T1000 (cell line): ENCODE measurements around the gene PCDHA13.
"Not testable (repeated sequence)": the region's sequence is repeated elsewhere in the genome, so short reads cannot be mapped to it uniquely, and the experiment has no call there.

Source experiments
- DNase-seq: peaks from one replicate; lab custom pipeline; 2025; ENCODE audit warnings: mixed read lengths; lab: John Stamatoyannopoulos, UW

Gene PCDHA13, protein sequence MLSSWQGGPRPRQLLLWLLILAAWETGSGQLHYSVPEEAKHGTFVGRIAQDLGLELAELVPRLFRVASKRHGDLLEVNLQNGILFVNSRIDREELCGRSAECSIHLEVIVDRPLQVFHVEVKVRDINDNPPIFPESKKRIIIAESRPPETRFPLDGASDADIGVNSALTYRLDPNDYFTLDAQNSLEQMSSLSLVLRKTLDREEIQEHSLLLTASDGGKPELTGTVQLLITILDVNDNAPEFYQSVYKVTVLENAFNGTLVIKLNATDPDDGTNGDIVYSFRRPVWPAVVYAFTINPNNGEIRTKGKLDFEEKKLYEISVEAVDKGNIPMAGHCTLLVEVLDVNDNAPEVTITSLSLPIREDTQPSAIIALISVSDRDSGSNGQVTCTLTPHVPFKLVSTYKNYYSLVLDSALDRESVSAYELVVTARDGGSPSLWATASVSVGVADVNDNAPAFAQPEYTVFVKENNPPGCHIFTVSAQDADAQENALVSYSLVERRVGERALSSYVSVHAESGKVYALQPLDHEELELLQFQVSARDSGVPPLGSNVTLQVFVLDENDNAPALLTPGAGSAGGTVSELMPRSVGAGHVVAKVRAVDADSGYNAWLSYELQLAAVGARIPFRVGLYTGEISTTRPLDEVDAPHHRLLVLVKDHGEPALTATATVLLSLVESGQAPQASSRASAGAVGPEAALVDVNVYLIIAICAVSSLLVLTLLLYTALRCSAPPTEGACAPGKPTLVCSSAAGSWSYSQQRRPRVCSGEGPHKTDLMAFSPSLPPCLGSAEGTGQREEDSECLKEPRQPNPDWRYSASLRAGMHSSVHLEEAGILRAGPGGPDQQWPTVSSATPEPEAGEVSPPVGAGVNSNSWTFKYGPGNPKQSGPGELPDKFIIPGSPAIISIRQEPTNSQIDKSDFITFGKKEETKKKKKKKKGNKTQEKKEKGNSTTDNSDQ

DNA sequence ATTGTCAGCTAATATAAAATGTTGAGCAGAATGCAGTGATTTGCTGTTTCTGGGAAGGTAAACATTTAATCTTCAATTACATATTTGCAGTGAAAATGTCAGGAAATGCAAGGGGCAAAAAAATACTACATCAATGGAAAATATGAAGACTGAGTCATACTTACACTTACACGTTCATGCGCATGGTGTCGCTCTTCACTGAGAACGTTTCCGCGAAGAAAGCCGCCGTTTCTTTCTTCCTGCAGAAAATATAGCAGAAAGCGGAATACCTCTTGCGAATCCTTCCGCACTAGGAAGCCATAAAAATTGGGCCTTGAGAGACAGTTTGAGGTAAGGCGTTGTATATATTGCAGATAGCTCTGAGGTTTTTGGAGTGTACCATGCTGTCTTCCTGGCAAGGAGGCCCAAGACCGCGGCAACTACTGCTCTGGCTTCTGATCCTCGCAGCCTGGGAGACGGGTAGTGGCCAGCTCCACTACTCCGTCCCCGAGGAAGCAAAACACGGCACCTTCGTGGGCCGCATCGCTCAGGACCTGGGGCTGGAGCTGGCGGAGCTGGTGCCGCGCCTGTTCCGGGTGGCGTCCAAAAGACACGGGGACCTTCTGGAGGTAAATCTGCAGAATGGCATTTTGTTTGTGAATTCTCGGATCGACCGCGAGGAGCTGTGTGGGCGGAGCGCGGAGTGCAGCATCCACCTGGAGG, at the start of gene PCDHA13:
Gene PCDHA13 (plus strand): TSS at position 236 of the 702 bp plus-strand sequence. CDS start 145 bp downstream, at position 381.
- DNase-seq = no peak

GRCh38 chr5:140833993-140834392, 47.9 kb upstream of the PCDHA13 start, which contains the start of gene PCDHA7:
Gene PCDHA7, plus strand, starts transcription at chr5:140834269. Its CDS starts 115 bp downstream, at chr5:140834384.
- no peak for DNase-seq

DNA sequence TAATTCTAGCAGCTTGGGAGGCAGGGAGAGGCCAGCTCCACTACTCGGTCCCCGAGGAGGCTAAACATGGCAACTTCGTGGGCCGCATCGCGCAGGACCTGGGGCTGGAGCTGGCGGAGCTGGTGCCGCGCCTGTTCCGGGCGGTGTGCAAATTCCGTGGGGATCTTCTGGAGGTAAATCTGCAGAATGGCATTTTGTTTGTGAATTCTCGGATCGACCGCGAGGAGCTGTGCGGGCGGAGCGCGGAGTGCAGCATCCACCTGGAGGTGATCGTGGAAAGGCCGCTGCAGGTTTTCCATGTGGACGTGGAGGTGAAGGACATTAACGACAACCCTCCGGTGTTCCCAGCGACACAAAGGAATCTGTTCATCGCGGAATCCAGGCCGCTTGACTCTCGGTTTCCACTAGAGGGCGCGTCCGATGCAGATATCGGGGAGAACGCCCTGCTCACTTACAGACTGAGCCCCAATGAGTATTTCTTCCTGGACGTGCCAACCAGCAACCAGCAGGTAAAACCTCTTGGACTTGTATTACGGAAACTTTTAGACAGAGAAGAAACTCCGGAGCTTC, 47.4 kb upstream of the PCDHA13 start:
- DNase-seq = not testable (repeated sequence)

- DNase-seq = no peak
These were observed 46.1 kb upstream of the PCDHA13 start for GRCh38 chr5:140835622-140836510.

DNA sequence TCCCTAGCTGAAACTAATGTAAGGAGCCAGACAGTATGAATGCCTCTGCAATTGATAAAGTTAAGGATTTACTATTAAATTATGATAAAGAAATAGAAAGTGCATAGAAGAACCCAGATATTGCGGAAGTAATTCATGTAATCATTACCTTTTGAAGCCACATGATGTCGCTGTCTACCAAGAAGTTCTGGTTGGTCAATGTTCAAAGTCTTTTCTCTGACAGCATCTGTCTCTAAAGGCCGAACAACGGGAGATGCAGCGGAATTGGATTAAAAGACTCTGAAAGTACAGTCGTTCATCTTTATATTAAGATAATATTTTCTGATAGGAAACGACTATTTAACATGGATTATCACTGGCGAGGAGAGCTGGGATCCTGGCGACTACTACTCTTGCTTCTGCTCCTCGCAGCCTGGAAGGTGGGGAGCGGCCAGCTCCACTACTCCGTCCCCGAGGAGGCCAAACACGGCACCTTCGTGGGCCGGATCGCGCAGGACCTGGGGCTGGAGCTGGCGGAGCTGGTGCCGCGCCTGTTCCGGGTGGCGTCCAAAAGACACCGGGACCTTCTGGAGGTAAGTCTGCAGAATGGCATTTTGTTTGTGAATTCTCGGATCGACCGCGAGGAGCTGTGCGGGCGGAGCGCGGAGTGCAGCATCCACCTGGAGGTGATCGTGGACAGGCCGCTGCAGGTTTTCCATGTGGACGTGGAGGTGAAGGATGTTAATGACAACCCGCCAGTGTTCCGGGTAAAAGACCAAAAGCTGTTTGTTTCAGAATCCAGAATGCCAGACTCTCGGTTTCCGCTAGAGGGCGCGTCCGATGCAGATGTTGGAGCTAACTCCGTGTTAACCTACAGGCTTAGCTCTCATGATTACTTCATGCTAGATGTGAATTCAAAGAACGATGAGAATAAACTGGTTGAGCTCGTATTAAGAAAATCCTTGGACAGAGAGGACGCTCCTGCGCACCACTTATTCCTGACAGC, 40.7 kb upstream of the PCDHA13 start, which contains the start of gene PCDHA8:
Gene PCDHA8 (plus strand): TSS at position 210 of the 985 bp plus-strand sequence. CDS start 135 bp downstream, at position 345.
- DNase-seq = no peak

GRCh38 chr5:140842798-140843733, 38.9 kb upstream of the PCDHA13 start:
- DNase-seq = no peak

GRCh38 chr5:140848139-140849102, 33.5 kb upstream of the PCDHA13 start, which contains the start of gene PCDHA9:
Gene PCDHA9, plus strand, starts transcription at chr5:140848382. Its CDS starts 114 bp downstream, at chr5:140848496.
- DNase-seq = not testable (repeated sequence)

- DNase-seq = not testable (repeated sequence)
These were observed 31.9 kb upstream of the PCDHA13 start for GRCh38 chr5:140849831-140850634.

- no peak for DNase-seq
These were observed 25.9 kb upstream of the PCDHA13 start, which contains the start of gene PCDHA10 for GRCh38 chr5:140855772-140856674. Gene PCDHA10, plus strand, starts transcription at chr5:140855897. Its CDS starts 152 bp downstream, at chr5:140856049.

DNA sequence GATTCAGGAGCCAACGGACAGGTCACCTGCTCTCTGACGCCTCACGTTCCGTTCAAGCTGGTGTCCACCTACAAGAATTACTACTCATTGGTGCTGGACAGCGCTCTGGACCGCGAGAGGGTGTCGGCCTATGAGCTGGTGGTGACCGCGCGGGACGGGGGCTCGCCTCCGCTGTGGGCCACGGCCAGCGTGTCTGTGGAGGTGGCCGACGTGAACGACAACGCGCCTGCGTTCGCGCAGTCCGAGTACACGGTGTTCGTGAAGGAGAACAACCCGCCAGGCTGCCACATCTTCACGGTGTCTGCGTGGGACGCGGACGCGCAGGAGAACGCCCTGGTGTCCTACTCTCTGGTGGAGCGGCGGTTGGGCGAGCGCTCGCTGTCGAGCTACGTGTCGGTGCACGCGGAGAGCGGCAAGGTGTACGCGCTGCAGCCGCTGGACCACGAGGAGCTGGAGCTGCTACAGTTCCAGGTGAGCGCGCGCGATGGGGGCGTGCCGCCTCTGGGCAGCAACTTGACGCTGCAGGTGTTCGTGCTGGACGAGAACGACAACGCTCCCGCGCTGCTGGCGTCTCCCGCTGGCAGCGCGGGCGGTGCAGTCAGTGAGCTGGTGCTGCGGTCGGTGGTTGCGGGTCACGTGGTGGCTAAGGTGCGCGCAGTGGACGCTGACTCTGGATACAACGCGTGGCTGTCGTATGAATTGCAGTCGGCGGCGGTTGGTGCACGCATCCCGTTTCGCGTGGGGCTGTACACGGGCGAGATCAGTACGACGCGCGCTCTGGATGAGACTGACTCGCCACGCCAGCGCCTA, 24.5 kb upstream of the PCDHA13 start:
- DNase-seq = no peak

GRCh38 chr5:140857987-140858240, 24.0 kb upstream of the PCDHA13 start:
- DNase-seq = no peak

DNA sequence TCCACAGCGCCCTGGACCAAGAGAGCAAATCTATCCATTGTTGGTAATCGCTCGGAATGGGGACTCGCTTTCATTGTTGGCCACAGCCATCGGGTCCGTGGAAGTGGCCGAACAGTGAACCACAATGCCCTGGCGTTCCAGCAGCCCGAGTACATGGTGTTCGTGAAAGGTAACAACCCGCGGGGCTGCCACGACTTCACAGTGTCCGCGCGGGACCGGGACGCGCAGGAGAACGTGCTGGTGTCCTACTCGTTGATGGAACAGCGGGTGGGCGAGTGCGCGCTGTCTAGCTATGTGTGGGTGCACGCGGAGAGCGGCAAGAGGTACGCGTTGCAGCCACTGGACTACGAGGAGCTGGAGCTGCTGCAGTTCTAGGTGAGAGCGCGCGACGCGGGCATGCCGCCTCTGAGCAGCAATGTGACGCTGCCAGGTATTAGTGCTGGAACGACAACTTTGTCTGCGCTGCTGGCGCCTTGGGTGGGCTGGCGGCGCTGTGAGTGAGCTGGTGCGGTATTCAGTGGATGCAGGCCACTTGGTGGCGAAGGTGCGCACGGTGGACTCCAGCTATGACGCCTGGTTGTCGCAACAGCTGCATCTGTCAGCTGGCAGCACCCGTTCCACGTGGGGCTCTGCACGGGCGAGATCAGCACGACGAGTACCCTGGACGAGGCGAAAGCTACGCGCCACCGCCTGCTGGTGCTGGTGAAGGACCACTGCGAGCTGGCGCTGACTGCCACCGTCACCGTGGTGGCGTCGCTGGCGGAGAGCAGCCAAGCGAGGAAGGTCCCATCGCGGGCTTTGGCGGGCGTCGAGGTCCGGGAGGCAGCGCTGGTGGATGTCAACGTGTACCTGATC, 19.3 kb upstream of the PCDHA13 start:
- DNase-seq = no peak
